ENCODE data around the gene SORCS1.

GRCh38 chr10:106540645-106541044, 623.9 kb downstream of the SORCS1 start:
- TF ChIP-seq CTCF (IDR thresholded peaks at IDR 0.05) (no peak), POLR2A (IDR thresholded peaks at IDR 0.05) (no peak)
